ENCODE results near the gene ANTXR2. TPM values are rescaled to one million over a fixed set of nuclear protein-coding genes. Genes with fewer than 3 reads are reported as not detected.

The ANTXR2 gene
- total and polyA plus RNA-seq, 2 of the 13 experiments (the other 11 are each of a cell fraction or from before 2014, with no cell fraction given), result 4.6 to 14.5 TPM

DNA sequence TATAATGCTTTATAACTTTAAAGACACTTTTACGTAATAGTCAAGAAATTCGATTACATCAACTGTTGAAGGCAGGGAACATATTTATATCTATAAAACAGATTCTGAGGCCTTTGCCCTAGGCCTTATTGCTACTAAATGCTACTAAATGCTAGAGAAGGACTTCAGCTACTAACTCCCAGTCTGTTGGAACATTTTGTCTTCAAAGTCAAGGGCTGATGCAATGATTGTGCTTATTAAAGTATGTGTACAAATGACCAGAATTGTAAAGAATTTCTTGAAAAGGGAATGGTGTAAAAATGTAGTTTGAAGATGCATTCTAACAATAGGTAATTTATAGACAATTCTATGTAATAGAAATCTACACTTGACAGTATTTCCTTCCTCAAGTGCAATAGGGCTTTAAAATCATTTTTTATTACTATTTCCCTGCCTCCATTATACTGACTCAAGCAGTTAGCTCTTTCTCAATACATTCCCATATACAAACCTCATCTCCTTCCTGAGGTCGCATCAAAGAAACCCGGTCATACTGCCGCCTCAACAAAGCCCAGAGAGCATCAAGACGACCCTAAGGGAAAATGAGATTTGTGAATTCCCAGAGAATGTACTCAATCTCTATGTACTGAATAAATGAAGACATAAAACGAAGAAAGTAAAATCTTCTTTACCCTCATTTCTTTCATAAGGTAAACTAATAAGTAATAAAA lies 95.7 kb downstream of the ANTXR2 start:
- no peaks in the 10 kb centered on the region; a peak in 1 of 5 replicates for H3K27me3 ChIP-seq (ENCODE audit: control insufficient read depth in 1 of 2, insufficient read depth in 2 of 2, low read length in 2 of 2)
- peaks cover 0 to 2% of the 10 kb centered on the region in 2 experiments; a peak in 2 of 5 replicates for H3K36me3 ChIP-seq (replicated peaks in 1 of 2; ENCODE audit: control insufficient read depth in 1 of 2, insufficient read depth in 2 of 2, low read length in 2 of 2)
- H3K79me2 ChIP-seq (ENCODE audit: insufficient read depth, low read length), result no peaks in the 10 kb centered on the region
- ChIA-PET POLR2A (no interaction called here), CTCF (ENCODE audit: low intra/inter-chr PET ratio, low total read pairs) (no interaction called here)
- ATAC-seq (no peak), FAIRE-seq (no peak), DNase-seq (ENCODE audit: low spot score) (no peak)
- intact Hi-C loops (cut with micrococcal nuclease; ENCODE audit: unreplicated experiment), result no loop called here
- TF ChIP-seq FOXK2 (IDR thresholded peaks at IDR 0.05), result no peak
- no peak for TF ChIP-seq ZBTB3 (CRISPR knock-in tag; IDR thresholded peaks at IDR 0.05; ENCODE audit: borderline replicate concordance, low read depth)
- TF ChIP-seq NFIC (IDR thresholded peaks at IDR 0.05; ENCODE audit: low read length), result no peak
- TF ChIP-seq JDP2 (CRISPR knock-in tag; IDR thresholded peaks at IDR 0.05; ENCODE audit: borderline replicate concordance), result no peak
- TF ChIP-seq FLYWCH1 (CRISPR knock-in tag; IDR thresholded peaks at IDR 0.05), result no peak
- no peak for TF ChIP-seq MZF1 (CRISPR knock-in tag; IDR thresholded peaks at IDR 0.05; ENCODE audit: borderline replicate concordance)
- no peak for TF ChIP-seq KAT8 (CRISPR knock-in tag; IDR thresholded peaks at IDR 0.05)
- TF ChIP-seq XRCC5 (optimal IDR thresholded peaks at IDR 0.05; ENCODE audit: low read length), result no peak
- TF ChIP-seq HNRNPL (IDR thresholded peaks at IDR 0.05; ENCODE audit: low read depth, low read length), result no peak
- TF ChIP-seq, protein P1, sequence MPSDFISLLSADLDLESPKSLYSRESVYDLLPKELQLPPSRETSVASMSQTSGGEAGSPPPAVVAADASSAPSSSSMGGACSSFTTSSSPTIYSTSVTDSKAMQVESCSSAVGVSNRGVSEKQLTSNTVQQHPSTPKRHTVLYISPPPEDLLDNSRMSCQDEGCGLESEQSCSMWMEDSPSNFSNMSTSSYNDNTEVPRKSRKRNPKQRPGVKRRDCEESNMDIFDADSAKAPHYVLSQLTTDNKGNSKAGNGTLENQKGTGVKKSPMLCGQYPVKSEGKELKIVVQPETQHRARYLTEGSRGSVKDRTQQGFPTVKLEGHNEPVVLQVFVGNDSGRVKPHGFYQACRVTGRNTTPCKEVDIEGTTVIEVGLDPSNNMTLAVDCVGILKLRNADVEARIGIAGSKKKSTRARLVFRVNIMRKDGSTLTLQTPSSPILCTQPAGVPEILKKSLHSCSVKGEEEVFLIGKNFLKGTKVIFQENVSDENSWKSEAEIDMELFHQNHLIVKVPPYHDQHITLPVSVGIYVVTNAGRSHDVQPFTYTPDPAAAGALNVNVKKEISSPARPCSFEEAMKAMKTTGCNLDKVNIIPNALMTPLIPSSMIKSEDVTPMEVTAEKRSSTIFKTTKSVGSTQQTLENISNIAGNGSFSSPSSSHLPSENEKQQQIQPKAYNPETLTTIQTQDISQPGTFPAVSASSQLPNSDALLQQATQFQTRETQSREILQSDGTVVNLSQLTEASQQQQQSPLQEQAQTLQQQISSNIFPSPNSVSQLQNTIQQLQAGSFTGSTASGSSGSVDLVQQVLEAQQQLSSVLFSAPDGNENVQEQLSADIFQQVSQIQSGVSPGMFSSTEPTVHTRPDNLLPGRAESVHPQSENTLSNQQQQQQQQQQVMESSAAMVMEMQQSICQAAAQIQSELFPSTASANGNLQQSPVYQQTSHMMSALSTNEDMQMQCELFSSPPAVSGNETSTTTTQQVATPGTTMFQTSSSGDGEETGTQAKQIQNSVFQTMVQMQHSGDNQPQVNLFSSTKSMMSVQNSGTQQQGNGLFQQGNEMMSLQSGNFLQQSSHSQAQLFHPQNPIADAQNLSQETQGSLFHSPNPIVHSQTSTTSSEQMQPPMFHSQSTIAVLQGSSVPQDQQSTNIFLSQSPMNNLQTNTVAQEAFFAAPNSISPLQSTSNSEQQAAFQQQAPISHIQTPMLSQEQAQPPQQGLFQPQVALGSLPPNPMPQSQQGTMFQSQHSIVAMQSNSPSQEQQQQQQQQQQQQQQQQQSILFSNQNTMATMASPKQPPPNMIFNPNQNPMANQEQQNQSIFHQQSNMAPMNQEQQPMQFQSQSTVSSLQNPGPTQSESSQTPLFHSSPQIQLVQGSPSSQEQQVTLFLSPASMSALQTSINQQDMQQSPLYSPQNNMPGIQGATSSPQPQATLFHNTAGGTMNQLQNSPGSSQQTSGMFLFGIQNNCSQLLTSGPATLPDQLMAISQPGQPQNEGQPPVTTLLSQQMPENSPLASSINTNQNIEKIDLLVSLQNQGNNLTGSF (CRISPR knock-in tag; IDR thresholded peaks at IDR 0.05), result no peak
- no peak for TF ChIP-seq SIX1 (CRISPR knock-in tag; IDR thresholded peaks at IDR 0.05; ENCODE audit: borderline replicate concordance)
- no peak for TF ChIP-seq AKAP8 (CRISPR knock-in tag; IDR thresholded peaks at IDR 0.05)
- no peak for TF ChIP-seq ZSCAN31 (CRISPR knock-in tag; IDR thresholded peaks at IDR 0.05; ENCODE audit: low read depth)
- TF ChIP-seq, protein P2, sequence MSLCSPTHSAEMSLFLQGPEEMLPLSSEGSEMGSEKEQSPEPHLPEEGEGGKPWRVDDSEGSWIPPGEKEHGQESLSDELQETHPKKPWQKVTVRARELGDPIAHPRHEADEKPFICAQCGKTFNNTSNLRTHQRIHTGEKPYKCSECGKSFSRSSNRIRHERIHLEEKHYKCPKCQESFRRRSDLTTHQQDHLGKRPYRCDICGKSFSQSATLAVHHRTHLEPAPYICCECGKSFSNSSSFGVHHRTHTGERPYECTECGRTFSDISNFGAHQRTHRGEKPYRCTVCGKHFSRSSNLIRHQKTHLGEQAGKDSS (CRISPR knock-in tag; IDR thresholded peaks at IDR 0.05; ENCODE audit: borderline replicate concordance, low read depth), result no peak
- TF ChIP-seq, protein P3, sequence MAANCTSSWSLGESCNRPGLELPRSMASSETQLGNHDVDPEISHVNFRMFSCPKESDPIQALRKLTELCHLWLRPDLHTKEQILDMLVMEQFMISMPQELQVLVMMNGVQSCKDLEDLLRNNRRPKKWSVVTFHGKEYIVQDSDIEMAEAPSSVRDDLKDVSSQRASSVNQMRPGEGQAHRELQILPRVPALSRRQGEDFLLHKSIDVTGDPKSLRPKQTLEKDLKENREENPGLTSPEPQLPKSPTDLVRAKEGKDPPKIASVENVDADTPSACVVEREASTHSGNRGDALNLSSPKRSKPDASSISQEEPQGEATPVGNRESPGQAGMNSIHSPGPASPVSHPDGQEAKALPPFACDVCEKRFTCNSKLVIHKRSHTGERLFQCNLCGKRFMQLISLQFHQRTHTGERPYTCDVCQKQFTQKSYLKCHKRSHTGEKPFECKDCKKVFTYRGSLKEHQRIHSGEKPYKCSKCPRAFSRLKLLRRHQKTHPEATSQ (CRISPR knock-in tag; IDR thresholded peaks at IDR 0.05; ENCODE audit: borderline replicate concordance), result no peak
- TF ChIP-seq ZNF724P (CRISPR knock-in tag; IDR thresholded peaks at IDR 0.05; ENCODE audit: borderline replicate concordance), result no peak
- no peaks in the 10 kb centered on the region for H3K9me3 ChIP-seq (ENCODE audit: low read length)
- no peak overlapping the region for H3K27ac ChIP-seq (ENCODE audit: extremely low read length, insufficient read depth, low read length)
- no peak overlapping the region for H2AFZ ChIP-seq (ENCODE audit: low read length)
- no peaks in the 10 kb centered on the region for H3K4me1 ChIP-seq (ENCODE audit: insufficient read depth, low read length)
- no peaks in the 10 kb centered on the region for H4K20me1 ChIP-seq (ENCODE audit: insufficient read depth, low read length)
- H3K4me3 ChIP-seq (replicated peaks in 1 of 3; ENCODE audit: insufficient read depth in 1 of 3, low read depth in 2 of 3, low read length in 3 of 3), result no peak overlapping the region
- H3K9ac ChIP-seq (ENCODE audit: insufficient read depth, low read depth, low read length), result no peak overlapping the region
- in situ Hi-C loops (cut with HindIII; ENCODE audit: extremely low pct_ligation_motif_present, low pct_unique_long_range_greater_than_20kb), result no loop called here
- 93% methylated on average over 7 of the region's 7 CpGs for WGBS (ENCODE audit: low lambda C conversion rate)
- no peak overlapping the region for H3K4me2 ChIP-seq (ENCODE audit: low read depth, low read length)
- no TSS peak for BruUV-seq (replicated peaks)

Measured in HepG2 (cell line).